ENCODE results near the gene TP73.

DNA sequence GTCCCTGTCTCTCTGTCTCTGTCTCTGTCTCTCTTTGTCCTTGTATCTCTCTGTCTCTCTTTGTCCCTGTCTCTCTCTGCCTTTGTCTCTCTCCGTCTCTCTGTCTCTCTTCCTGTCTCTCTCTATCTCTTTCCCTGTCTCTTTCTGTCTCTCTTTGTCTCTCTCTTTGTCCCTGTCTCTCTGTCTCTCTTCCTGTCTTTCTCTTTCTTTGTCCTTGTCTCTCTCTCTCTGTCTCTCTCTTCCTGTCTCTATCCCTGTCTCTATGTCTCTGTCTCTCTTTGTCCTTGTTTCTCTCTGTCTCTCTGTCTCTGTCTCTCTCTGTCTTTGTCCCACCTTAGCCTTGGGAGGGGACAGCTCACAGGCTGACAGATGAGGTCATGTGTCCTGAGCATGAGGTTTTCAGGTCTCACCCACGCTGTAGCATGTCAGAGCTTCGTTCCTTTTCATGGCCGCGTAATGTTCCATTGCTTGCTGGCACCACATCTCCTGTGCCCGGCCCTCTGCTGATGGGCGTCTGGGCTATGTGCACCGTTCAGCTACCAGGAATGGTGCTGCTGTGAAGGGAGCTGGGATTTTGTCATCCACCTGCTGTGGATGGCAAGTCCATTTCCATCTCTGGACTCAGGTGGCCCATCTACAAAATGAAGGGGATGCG is 27.6 kb downstream of the TP73 start:
- TF ChIP-seq CTCF (IDR thresholded peaks at IDR 0.05; ENCODE audit: poor library complexity, severe bottlenecking) (no peak), POLR2AphosphoS5 (IDR thresholded peaks at IDR 0.05) (no peak), EP300 (conservative IDR thresholded peaks at IDR 0.05; ENCODE audit: poor library complexity, severe bottlenecking) (no peak), SMC3 (conservative IDR thresholded peaks at IDR 0.05; ENCODE audit: poor library complexity) (no peak), RAD21 (conservative IDR thresholded peaks at IDR 0.05) (no peak), EZH2 (IDR thresholded peaks at IDR 0.05; ENCODE audit: borderline replicate concordance, insufficient read depth, low read length, poor library complexity, severe bottlenecking) (no peak), TAF1 (IDR thresholded peaks at IDR 0.05; ENCODE audit: low read depth) (no peak), MXI1 (conservative IDR thresholded peaks at IDR 0.05; ENCODE audit: poor library complexity, severe bottlenecking) (no peak)
- TF ChIP-seq, protein P1, sequence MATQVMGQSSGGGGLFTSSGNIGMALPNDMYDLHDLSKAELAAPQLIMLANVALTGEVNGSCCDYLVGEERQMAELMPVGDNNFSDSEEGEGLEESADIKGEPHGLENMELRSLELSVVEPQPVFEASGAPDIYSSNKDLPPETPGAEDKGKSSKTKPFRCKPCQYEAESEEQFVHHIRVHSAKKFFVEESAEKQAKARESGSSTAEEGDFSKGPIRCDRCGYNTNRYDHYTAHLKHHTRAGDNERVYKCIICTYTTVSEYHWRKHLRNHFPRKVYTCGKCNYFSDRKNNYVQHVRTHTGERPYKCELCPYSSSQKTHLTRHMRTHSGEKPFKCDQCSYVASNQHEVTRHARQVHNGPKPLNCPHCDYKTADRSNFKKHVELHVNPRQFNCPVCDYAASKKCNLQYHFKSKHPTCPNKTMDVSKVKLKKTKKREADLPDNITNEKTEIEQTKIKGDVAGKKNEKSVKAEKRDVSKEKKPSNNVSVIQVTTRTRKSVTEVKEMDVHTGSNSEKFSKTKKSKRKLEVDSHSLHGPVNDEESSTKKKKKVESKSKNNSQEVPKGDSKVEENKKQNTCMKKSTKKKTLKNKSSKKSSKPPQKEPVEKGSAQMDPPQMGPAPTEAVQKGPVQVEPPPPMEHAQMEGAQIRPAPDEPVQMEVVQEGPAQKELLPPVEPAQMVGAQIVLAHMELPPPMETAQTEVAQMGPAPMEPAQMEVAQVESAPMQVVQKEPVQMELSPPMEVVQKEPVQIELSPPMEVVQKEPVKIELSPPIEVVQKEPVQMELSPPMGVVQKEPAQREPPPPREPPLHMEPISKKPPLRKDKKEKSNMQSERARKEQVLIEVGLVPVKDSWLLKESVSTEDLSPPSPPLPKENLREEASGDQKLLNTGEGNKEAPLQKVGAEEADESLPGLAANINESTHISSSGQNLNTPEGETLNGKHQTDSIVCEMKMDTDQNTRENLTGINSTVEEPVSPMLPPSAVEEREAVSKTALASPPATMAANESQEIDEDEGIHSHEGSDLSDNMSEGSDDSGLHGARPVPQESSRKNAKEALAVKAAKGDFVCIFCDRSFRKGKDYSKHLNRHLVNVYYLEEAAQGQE (IDR thresholded peaks at IDR 0.05; ENCODE audit: borderline replicate concordance), result no peak

Data from neural cell (in vitro differentiated cells).